ENCODE measurements around the gene MSTN. TPM values are rescaled to one million over a fixed set of nuclear protein-coding genes. Genes with fewer than 3 reads are reported as not detected.

Gene MSTN
- total RNA-seq, 1 experiment from 2014 or later, result 0.09 TPM

GRCh38 chr2:190093793-190094192, 31.3 kb upstream of the MSTN start:
- Mint-ChIP-seq H3K36me3 (ENCODE audit: insufficient read depth, unreplicated experiment) (no peaks in the 10 kb centered on the region), H3K4me3 (ENCODE audit: unreplicated experiment) (no peak overlapping the region), H3K9me3 (ENCODE audit: unreplicated experiment) (no peaks in the 10 kb centered on the region), H3K27me3 (ENCODE audit: insufficient read depth, unreplicated experiment) (no peaks in the 10 kb centered on the region), H3K27ac (ENCODE audit: low read depth, unreplicated experiment) (no peak overlapping the region), H3K4me1 (ENCODE audit: insufficient read depth, unreplicated experiment) (no peaks in the 10 kb centered on the region)
- no peak for TF ChIP-seq CTCF (IDR thresholded peaks at IDR 0.05; ENCODE audit: unreplicated experiment)
- CTCF ChIA-PET, result interaction anchor here (0.6 to 1.0 kb wide), 2 partner anchors 26 to 221 kb away, joined by 3 read pairs; no protein-coding TSS in a partner anchor
- POLR2A ChIA-PET, result no interaction called here
- no peak for DNase-seq (ENCODE audit: unreplicated experiment)
- intact Hi-C loops (cut with micrococcal nuclease), result no loop called here
- no TSS peak for BruUV-seq (replicated peaks)

- H3K36me3 Mint-ChIP-seq (ENCODE audit: insufficient read depth, unreplicated experiment), result no peaks in the 10 kb centered on the region
- no peak overlapping the region for H3K4me3 Mint-ChIP-seq (ENCODE audit: unreplicated experiment)
- POLR2A ChIA-PET, result no interaction called here
- TF ChIP-seq CTCF (IDR thresholded peaks at IDR 0.05; ENCODE audit: unreplicated experiment), result no peak
- no peaks in the 10 kb centered on the region for H3K27me3 Mint-ChIP-seq (ENCODE audit: insufficient read depth, unreplicated experiment)
- intact Hi-C loops (cut with micrococcal nuclease), result no loop called here
- no peak for DNase-seq (ENCODE audit: unreplicated experiment)
- no peaks in the 10 kb centered on the region for H3K9me3 Mint-ChIP-seq (ENCODE audit: unreplicated experiment)
- no TSS peak for BruUV-seq (replicated peaks)
- H3K27ac Mint-ChIP-seq (ENCODE audit: low read depth, unreplicated experiment), result no peak overlapping the region
- CTCF ChIA-PET, result interaction anchor here (0.8 to 1.3 kb wide), 4 partner anchors 224 to 421 kb away, joined by 3 to 4 read pairs (median 3); no protein-coding TSS in a partner anchor
- H3K4me1 Mint-ChIP-seq (ENCODE audit: insufficient read depth, unreplicated experiment), result no peaks in the 10 kb centered on the region
Measured at GRCh38 chr2:190090148-190090547, 27.6 kb upstream of the MSTN start.

GRCh38 chr2:190088917-190089316, 26.4 kb upstream of the MSTN start:
- H3K4me1 Mint-ChIP-seq (ENCODE audit: insufficient read depth, unreplicated experiment), result no peaks in the 10 kb centered on the region
- intact Hi-C loops (cut with micrococcal nuclease), result loop anchor here (1.0 to 5.0 kb wide), 4 partner anchors 188 to 716 kb away; no protein-coding TSS in a partner anchor
- ChIA-PET CTCF (interaction anchor here (0.6 to 2.3 kb wide), 34 partner anchors 9 to 1137 kb away, joined by 3 to 29 read pairs (median 3); no protein-coding TSS in a partner anchor), POLR2A (interaction anchor here (0.6 to 1.2 kb wide), 4 partner anchors 16 to 590 kb away, joined by 3 to 4 read pairs (median 4); no protein-coding TSS in a partner anchor)
- no peaks in the 10 kb centered on the region for H3K9me3 Mint-ChIP-seq (ENCODE audit: unreplicated experiment)
- no peak overlapping the region for H3K4me3 Mint-ChIP-seq (ENCODE audit: unreplicated experiment)
- peak; percentile 77 for DNase-seq (ENCODE audit: unreplicated experiment)
- BruUV-seq (replicated peaks), result no TSS peak
- no peaks in the 10 kb centered on the region for H3K27me3 Mint-ChIP-seq (ENCODE audit: insufficient read depth, unreplicated experiment)
- TF ChIP-seq CTCF (IDR thresholded peaks at IDR 0.05; ENCODE audit: unreplicated experiment), result peak; percentile 66
- no peak overlapping the region for H3K27ac Mint-ChIP-seq (ENCODE audit: low read depth, unreplicated experiment)
- H3K36me3 Mint-ChIP-seq (ENCODE audit: insufficient read depth, unreplicated experiment), result no peaks in the 10 kb centered on the region

- no peak overlapping the region for H3K27ac Mint-ChIP-seq (ENCODE audit: low read depth, unreplicated experiment)
- no peak overlapping the region for H3K4me3 Mint-ChIP-seq (ENCODE audit: unreplicated experiment)
- H3K9me3 Mint-ChIP-seq (ENCODE audit: unreplicated experiment), result no peaks in the 10 kb centered on the region
- no peaks in the 10 kb centered on the region for H3K27me3 Mint-ChIP-seq (ENCODE audit: insufficient read depth, unreplicated experiment)
- no peaks in the 10 kb centered on the region for H3K4me1 Mint-ChIP-seq (ENCODE audit: insufficient read depth, unreplicated experiment)
- TF ChIP-seq CTCF (IDR thresholded peaks at IDR 0.05; ENCODE audit: unreplicated experiment), result no peak
- H3K36me3 Mint-ChIP-seq (ENCODE audit: insufficient read depth, unreplicated experiment), result no peaks in the 10 kb centered on the region
- ChIA-PET CTCF (interaction anchor here (0.9 kb wide), 2 partner anchors 16 to 61 kb away, joined by 3 read pairs; no protein-coding TSS in a partner anchor), POLR2A (no interaction called here)
- DNase-seq (ENCODE audit: unreplicated experiment), result no peak
- BruUV-seq (replicated peaks), result no TSS peak
- intact Hi-C loops (cut with micrococcal nuclease), result loop anchor here (5.0 kb wide), 1 partner anchor 428 kb away; no protein-coding TSS in a partner anchor
Measured at GRCh38 chr2:190084704-190085103, 22.2 kb upstream of the MSTN start.
